GM12878 (cell line): ENCODE measurements around the gene TANC1. TPM values are rescaled to one million over a fixed set of nuclear protein-coding genes. Genes with fewer than 3 reads are reported as not detected.

Experiments used
- ATAC-seq: fragments of 200-7000 bp; cut with Tn5 transposase; 3 replicates; pipeline ENCODE4 v1.9.1; 2020; ENCODE audit warnings: mild to moderate bottlenecking, moderate library complexity
- Bru-seq: library from RNA; stranded (reverse); fragments of 400-500 nt; gene quantifications from one replicate; lab custom pipeline; 2021; lab: Mats Ljungman, UMichigan
- BruChase-seq, 2 experiments: library from RNA; stranded (reverse); fragments of 400-500 nt; gene quantifications; one replicate each; lab custom pipeline; 2021; lab: Mats Ljungman, UMichigan
- BruUV-seq: library from RNA; stranded (reverse); fragments of 400-500 nt; replicated peaks from 2 replicates; lab custom pipeline; 2021; lab: Mats Ljungman, UMichigan
- CTCF ChIA-PET: fragments of 300-600 bp; sonication (Branson Sonifier 250); formaldehyde crosslinking; extraction: SDS; loops from one replicate; lab custom pipeline; 2021; ENCODE audit warnings: inconsistent platforms; lab: Yijun Ruan, JAX
- POLR2A ChIA-PET: fragments of 350-600 bp; formaldehyde crosslinking; extraction: SDS; loops from one replicate; lab custom pipeline; 2021; ENCODE audit warnings: inconsistent platforms; lab: Charles Lee
- RAD21 ChIA-PET: fragments of 300-600 bp; sonication (Branson Sonifier 250); formaldehyde crosslinking; loops from one replicate; lab custom pipeline; 2023; ENCODE audit warnings: antibody characterized with exemption; ENCODE audit not compliant: unreplicated experiment; lab: Charles Lee
- SMC1A ChIA-PET: fragments of 300-600 bp; sonication (Branson Sonifier 250); formaldehyde crosslinking; loops from one replicate; lab custom pipeline; 2023; ENCODE audit not compliant: unreplicated experiment, uncharacterized antibody; lab: Charles Lee
- DNase-seq: peaks from one replicate; pipeline ENCODE4 v3.0.0-alpha.2; 2011; ENCODE audit warnings: low read depth, low spot score
- FAIRE-seq: peaks from 3 replicates; lab custom pipeline; 2011; peaks lifted over from hg19 to GRCh38; lab: Jason Lieb, UNC
- H2AFZ ChIP-seq: 2 replicates; pipeline ENCODE4 v1.6.0; 2011; ENCODE audit warnings: low read depth, low read length, control low read depth; ENCODE audit not compliant: control insufficient read depth
- H3K27ac ChIP-seq: 2 replicates; pipeline ENCODE4 v1.5.1; 2011; ENCODE audit warnings: control low read depth; ENCODE audit not compliant: control insufficient read depth, insufficient read depth
- H3K27me3 ChIP-seq, 2 experiments: replicated peaks in 1 of 2; 2 replicates each; pipeline versions ENCODE4 v1.6.0 to v1.6.1; 2011; ENCODE audit warnings: low read length in 1 of 2; ENCODE audit not compliant: control insufficient read depth in 2 of 2, insufficient read depth in 2 of 2
- H3K36me3 ChIP-seq, 2 experiments: 2 replicates each; pipeline ENCODE4 v1.5.1; 2011; ENCODE audit warnings: low read length in 1 of 2; ENCODE audit not compliant: control insufficient read depth in 2 of 2, insufficient read depth in 2 of 2
- H3K4me1 ChIP-seq: 2 replicates; pipeline ENCODE4 v1.6.1; 2011; ENCODE audit warnings: mild to moderate bottlenecking, low read length, moderate library complexity, mixed read lengths; ENCODE audit not compliant: control insufficient read depth, insufficient read depth
- H3K4me2 ChIP-seq: 2 replicates; pipeline ENCODE4 v1.6.0; 2011; ENCODE audit warnings: control low read depth; ENCODE audit not compliant: control insufficient read depth, insufficient read depth
- H3K4me3 ChIP-seq: fragments of 200-600 bp; sonication (generic); 2 replicates; pipeline ENCODE4 v1.5.1; 2016
- H3K79me2 ChIP-seq: 2 replicates; pipeline ENCODE4 v1.6.0; 2011; ENCODE audit warnings: low read length; ENCODE audit not compliant: control insufficient read depth, insufficient read depth
- H3K9ac ChIP-seq: 2 replicates; pipeline ENCODE4 v1.8.0; 2011; ENCODE audit warnings: low read length, control low read depth, mixed read lengths; ENCODE audit not compliant: control insufficient read depth, insufficient read depth
- H3K9me3 ChIP-seq: replicated peaks from 3 replicates; pipeline ENCODE4 v1.5.1; 2011; ENCODE audit warnings: mild to moderate bottlenecking, low read length; ENCODE audit not compliant: control insufficient read depth, insufficient read depth
- H4K20me1 ChIP-seq: 2 replicates; pipeline ENCODE4 v1.6.0; 2011; ENCODE audit not compliant: control insufficient read depth, insufficient read depth
- ESRRA ChIP-seq: IDR thresholded peaks from 2 replicates; pipeline ENCODE4 v1.6.1; 2012; ENCODE audit warnings: mild to moderate bottlenecking, low read length, improper control_type of control experiment
- HDAC2 ChIP-seq: fragments of 200-600 bp; sonication (generic); IDR thresholded peaks from 2 replicates; pipeline ENCODE4 v1.6.1; 2017
- NFYB ChIP-seq: IDR thresholded peaks from 2 replicates; pipeline ENCODE4 v1.6.1; 2011; ENCODE audit warnings: low read depth, mild to moderate bottlenecking, low read length, improper control_type of control experiment, moderate library complexity; ENCODE audit not compliant: insufficient read depth
- POLR2A ChIP-seq: IDR thresholded peaks from 2 replicates; pipeline ENCODE4 v1.6.1; 2011; ENCODE audit warnings: low read depth, mild to moderate bottlenecking, low read length
- WGBS: methylation state at CpG from one replicate; pipeline ENCODE4 v1.1.6; 2016; ENCODE audit warnings: low lambda C conversion rate; ENCODE audit not compliant: insufficient replicate concordance, insufficient coverage; ENCODE audit errors: missing lambda C conversion rate; 5-methylcytosine and 5-hydroxymethylcytosine counted together
- in situ Hi-C: fragments of 300-500 bp; cut with MboI; formaldehyde crosslinking; loops from 9 replicates; pipeline ENCODE4 v1.14.3; 2018; ENCODE audit warnings: mixed read lengths
- intact Hi-C: fragments of 100-400 bp; cut with micrococcal nuclease; formaldehyde crosslinking; loops from one replicate; pipeline ENCODE4 v1.14.2; 2022; ENCODE audit not compliant: unreplicated experiment
- long read RNA-seq, 2 experiments: library from polyadenylated mRNA; unstranded; transcript quantifications; one replicate each; pipeline ENCODE4 v2.0.0, GENCODE V29; 2019 to 2020
- polyA minus RNA-seq, 3 experiments: library from RNA; depleted of rRNA, polyadenylated mRNA; stranded (reverse); fragments of >200 nt; gene quantifications; 2 replicates each; pipeline ENCODE4 v1.2.3, GENCODE V29; 2011
- polyA plus RNA-seq, 11 experiments: library from polyadenylated mRNA; depleted of rRNA in 4 of 11; unstranded in 6 of 11; stranded (reverse) in 5 of 11; fragments of >200 nt; fragmentation: Nextera tagmentation in 4 of 11; fragmentation: Illumina TruSeq in 1 of 11; extraction: Ambion mirVana in 4 of 11; extraction: Trizol in 1 of 11; gene quantifications; 1 replicate in 1 of 11; 2 replicates in 10 of 11; pipeline versions ENCODE4 v1.2.1 to v1.2.3, GENCODE V29; 2011 to 2016; ENCODE audit warnings: inconsistent platforms in 2 of 11, missing spikeins in 2 of 11, low read depth in 1 of 11
- total RNA-seq, 4 experiments: library from RNA; depleted of rRNA in 3 of 4; stranded (reverse); fragments of >200 nt in 3 of 4; fragmentation: Illumina TruSeq in 1 of 4; extraction: Trizol in 1 of 4; gene quantifications; 2 replicates each; pipeline versions ENCODE4 v1.2.1 to v1.2.3, GENCODE V29; 2013 to 2021

TANC1 gene
- 39.6 and 41.7 TPM in 2 replicates for total RNA-seq (2013; cell fraction: nucleolus; rRNA removed)
- total RNA-seq (2014; rRNA removed): 0.16 and 0.34 TPM in 2 replicates
- 0.32 and 0.36 TPM in 2 replicates for total RNA-seq (2014; rRNA removed; fragmentation: Illumina TruSeq; extraction: Trizol)
- total RNA-seq (2021): 0.48 and 0.59 TPM in 2 replicates
- polyA plus RNA-seq (2011; ENCODE audit: low read depth): 0.33 TPM
- polyA plus RNA-seq (2011; rRNA removed): 5.0 and 5.3 TPM in 2 replicates
- 3.4 and 3.9 TPM in 2 replicates for polyA plus RNA-seq (2011; cell fraction: cytosol; rRNA removed)
- 9.7 and 11.3 TPM in 2 replicates for polyA plus RNA-seq (2011; cell fraction: nucleus; rRNA removed)
- 0.69 and 1.0 TPM in 2 replicates for polyA plus RNA-seq (2012)
- 0.24 and 0.26 TPM in 2 replicates for polyA plus RNA-seq (2014; fragmentation: Illumina TruSeq; extraction: Trizol)
- under 1 TPM; 0.05 to 0.07 TPM for polyA plus RNA-seq (2014; fragmentation: Nextera tagmentation; extraction: Ambion mirVana)
- polyA plus RNA-seq (2014; rRNA removed): 0.20 and 0.35 TPM in 2 replicates
- under 1 TPM; 0.16 to 0.52 TPM for polyA plus RNA-seq (2016; fragmentation: Nextera tagmentation; extraction: Ambion mirVana)
- 11.8 and 14.9 TPM in 2 replicates for polyA minus RNA-seq (2011; rRNA and poly(A)+ RNA removed)
- polyA minus RNA-seq (2011; cell fraction: cytosol; rRNA and poly(A)+ RNA removed): 3.2 and 5.1 TPM in 2 replicates
- polyA minus RNA-seq (2011; cell fraction: nucleus; rRNA and poly(A)+ RNA removed): 8.7 and 13.0 TPM in 2 replicates
- percentile 46 among the genes with signal in this experiment for Bru-seq, nascent RNA
- BruChase-seq, experiment 1, labeled RNA remaining after a 6-hour chase: percentile 42 among the genes with signal in this experiment
- BruChase-seq, experiment 2, labeled RNA remaining after a 2-hour chase: percentile 45 among the genes with signal in this experiment
- long read RNA-seq, experiment 1: 0 reads
- long read RNA-seq, experiment 2, partial matches to known transcripts: 0 of 2 reads
- long read RNA-seq, experiment 2, other reads (novel, unspliced or antisense): 2 of 2 reads

GRCh38 chr2:158968396-158969161, at the start of gene TANC1:
Gene TANC1, plus strand, starts transcription at chr2:158968640. Its CDS starts 97,271 bp downstream, at chr2:159065911.
- peaks cover 6 to 18% of the 10 kb centered on the region in 2 experiments for H3K27me3 ChIP-seq
- peak; percentile 17 for DNase-seq
- ChIA-PET CTCF (no interaction called here), RAD21 (no interaction called here)
- H3K9me3 ChIP-seq: no peaks in the 10 kb centered on the region
- peak within 1 kb of the TSS; percentile 53 for H3K4me3 ChIP-seq
- BruUV-seq: no TSS peak
- no peaks in the 10 kb centered on the region for H3K79me2 ChIP-seq
- ATAC-seq: peak; percentile 97
- no peaks in the 10 kb centered on the region for H3K4me1 ChIP-seq
- no peaks in the 10 kb centered on the region for H3K36me3 ChIP-seq
- TF ChIP-seq POLR2A (peak; percentile 53; the same call in 1 of the 2 replicates), ESRRA (no peak), NFYB (peak; percentile 50; the same call in 1 of the 2 replicates), HDAC2 (no peak)
- TF ChIP-seq, all 136 proteins: peak for 2
- Histone ChIP-seq H3K27ac (no peak within 1 kb of the TSS), H2AFZ (peak within 1 kb of the TSS; percentile 56), H3K4me2 (peak within 1 kb of the TSS; percentile 77), H3K9ac (peak within 1 kb of the TSS; percentile 8; the same call in 1 of the 2 replicates), H4K20me1 (no peaks in the 10 kb centered on the region)
- in situ Hi-C loops: no loop called here
- no peak for FAIRE-seq
- POLR2A ChIA-PET: no interaction called here
- SMC1A ChIA-PET: no interaction called here
- intact Hi-C loops: no loop called here
- WGBS: 1% methylated on average over 44 of the region's 92 CpGs
